ENCODE data around the gene DYRK3. TPM values are rescaled to one million over a fixed set of nuclear protein-coding genes. Genes with fewer than 3 reads are reported as not detected.

The DYRK3 gene
- total RNA-seq, 2 experiments from 2014 or later = 1.6 to 1.7 TPM

GRCh38 chr1:206658264-206658980 lies 23.1 kb downstream of the DYRK3 start:
- DNase-seq (peak in 12 of 14 experiments; percentile 19 to 74 (median 42)), ATAC-seq (ENCODE audit: poor library complexity) (peak; percentile 66)
- TF ChIP-seq CTCF (IDR thresholded peaks at IDR 0.05) = peak; percentile 53
- H3K27me3 Mint-ChIP-seq = peaks cover 43% of the 10 kb centered on the region
- H3K36me3 Mint-ChIP-seq (ENCODE audit: low read depth) = no peaks in the 10 kb centered on the region
- peaks cover 6% of the 10 kb centered on the region for H3K4me1 ChIP-seq (ENCODE audit: insufficient read depth, low read length)
- H3K4me3 Mint-ChIP-seq = no peak overlapping the region
- H3K36me3 ChIP-seq (ENCODE audit: insufficient read depth, low read length) = no peaks in the 10 kb centered on the region
- no peaks in the 10 kb centered on the region for H3K4me1 Mint-ChIP-seq (ENCODE audit: low read depth)
- H3K4me3 ChIP-seq (ENCODE audit: low read length) = no peak overlapping the region
- POLR2A ChIA-PET = interaction anchor here (1.1 kb wide), 1 partner anchor 189 kb away, joined by 4 read pairs; the partner anchor contains the start of gene IKBKE
- peaks cover 16 to 23% of the 10 kb centered on the region in 2 experiments for H3K27me3 ChIP-seq (ENCODE audit: control insufficient read depth in 1 of 2, insufficient read depth in 2 of 2, low read length in 2 of 2)
- no peaks in the 10 kb centered on the region for H3K9me3 Mint-ChIP-seq
- H3K27ac Mint-ChIP-seq = no peak overlapping the region
- CTCF ChIA-PET = interaction anchor here (0.6 to 2.4 kb wide), 17 partner anchors 8 to 1476 kb away, joined by 3 to 15 read pairs (median 4); partner anchors contain the start of genes DYRK3 and EIF2D
- H3K9me3 ChIP-seq (ENCODE audit: control insufficient read depth in 1 of 2, insufficient read depth in 1 of 2, low read length in 2 of 2) = no peaks in the 10 kb centered on the region
- intact Hi-C loops (cut with DNase I, micrococcal nuclease) = no loop called here
- no peak overlapping the region for H3K27ac ChIP-seq (ENCODE audit: low read depth in 1 of 2, low read length in 2 of 2)

GRCh38 chr1:206658981-206659273 lies 23.6 kb downstream of the DYRK3 start:
- H3K27me3 ChIP-seq (ENCODE audit: control insufficient read depth in 1 of 2, insufficient read depth in 2 of 2, low read length in 2 of 2) = peaks cover 21 to 28% of the 10 kb centered on the region in 2 experiments
- ChIA-PET CTCF (interaction anchor here (1.3 to 2.4 kb wide), 10 partner anchors 9 to 323 kb away, joined by 3 to 15 read pairs (median 5); partner anchors contain the start of genes DYRK3 and EIF2D), POLR2A (interaction anchor here (1.1 kb wide), 1 partner anchor 189 kb away, joined by 4 read pairs; the partner anchor contains the start of gene IKBKE)
- H3K4me1 Mint-ChIP-seq (ENCODE audit: low read depth) = peaks cover under 1% of the 10 kb centered on the region
- H3K4me3 Mint-ChIP-seq = no peak overlapping the region
- H3K9me3 ChIP-seq (ENCODE audit: control insufficient read depth in 1 of 2, insufficient read depth in 1 of 2, low read length in 2 of 2) = no peaks in the 10 kb centered on the region
- peaks cover 11% of the 10 kb centered on the region for H3K4me1 ChIP-seq (ENCODE audit: insufficient read depth, low read length)
- H3K9me3 Mint-ChIP-seq = no peaks in the 10 kb centered on the region
- H3K36me3 Mint-ChIP-seq (ENCODE audit: low read depth) = no peaks in the 10 kb centered on the region
- TF ChIP-seq CTCF (IDR thresholded peaks at IDR 0.05) = no peak
- H3K27me3 Mint-ChIP-seq = peaks cover 47% of the 10 kb centered on the region
- H3K36me3 ChIP-seq (ENCODE audit: insufficient read depth, low read length) = no peaks in the 10 kb centered on the region
- no peak overlapping the region for H3K27ac Mint-ChIP-seq
- no peak overlapping the region for H3K27ac ChIP-seq (ENCODE audit: low read depth in 1 of 2, low read length in 2 of 2)
- no peak for ATAC-seq (ENCODE audit: poor library complexity)
- intact Hi-C loops (cut with DNase I, micrococcal nuclease) = no loop called here
- no peak overlapping the region for H3K4me3 ChIP-seq (ENCODE audit: low read length)
- no peak for DNase-seq

GRCh38 chr1:206660136-206660535 lies 24.8 kb downstream of the DYRK3 start:
- H3K36me3 Mint-ChIP-seq (ENCODE audit: low read depth) = no peaks in the 10 kb centered on the region
- peaks cover 16% of the 10 kb centered on the region for H3K4me1 ChIP-seq (ENCODE audit: insufficient read depth, low read length)
- H3K27ac Mint-ChIP-seq = no peak overlapping the region
- no peak for ATAC-seq (ENCODE audit: poor library complexity)
- no peaks in the 10 kb centered on the region for H3K36me3 ChIP-seq (ENCODE audit: insufficient read depth, low read length)
- TF ChIP-seq CTCF (IDR thresholded peaks at IDR 0.05) = no peak
- H3K4me3 ChIP-seq (ENCODE audit: low read length) = no peak overlapping the region
- H3K9me3 Mint-ChIP-seq = no peaks in the 10 kb centered on the region
- peaks cover 53% of the 10 kb centered on the region for H3K27me3 Mint-ChIP-seq
- H3K27ac ChIP-seq (ENCODE audit: low read depth in 1 of 2, low read length in 2 of 2) = no peak overlapping the region
- H3K4me3 Mint-ChIP-seq = no peak overlapping the region
- ChIA-PET CTCF (interaction anchor here (1.4 kb wide), 1 partner anchor 181 kb away, joined by 4 read pairs; no protein-coding TSS in a partner anchor), POLR2A (no interaction called here)
- peaks cover 4% of the 10 kb centered on the region for H3K4me1 Mint-ChIP-seq (ENCODE audit: low read depth)
- intact Hi-C loops (cut with DNase I, micrococcal nuclease) = loop anchor here in 1 of 2 experiments (5.0 kb wide), 1 partner anchor 118 kb away; no protein-coding TSS in a partner anchor
- H3K27me3 ChIP-seq (ENCODE audit: control insufficient read depth in 1 of 2, insufficient read depth in 2 of 2, low read length in 2 of 2) = peaks cover 23 to 31% of the 10 kb centered on the region in 2 experiments
- no peak for DNase-seq
- H3K9me3 ChIP-seq (ENCODE audit: control insufficient read depth in 1 of 2, insufficient read depth in 1 of 2, low read length in 2 of 2) = no peaks in the 10 kb centered on the region
